ENCODE data around the gene PFDN2. TPM values are rescaled to one million over a fixed set of nuclear protein-coding genes. Genes with fewer than 3 reads are reported as not detected.

The PFDN2 gene
- total and polyA plus RNA-seq, 2 donors (not counting 3 experiments of a cell fraction or from before 2014, with no cell fraction given) = 104 to 157 TPM

DNA sequence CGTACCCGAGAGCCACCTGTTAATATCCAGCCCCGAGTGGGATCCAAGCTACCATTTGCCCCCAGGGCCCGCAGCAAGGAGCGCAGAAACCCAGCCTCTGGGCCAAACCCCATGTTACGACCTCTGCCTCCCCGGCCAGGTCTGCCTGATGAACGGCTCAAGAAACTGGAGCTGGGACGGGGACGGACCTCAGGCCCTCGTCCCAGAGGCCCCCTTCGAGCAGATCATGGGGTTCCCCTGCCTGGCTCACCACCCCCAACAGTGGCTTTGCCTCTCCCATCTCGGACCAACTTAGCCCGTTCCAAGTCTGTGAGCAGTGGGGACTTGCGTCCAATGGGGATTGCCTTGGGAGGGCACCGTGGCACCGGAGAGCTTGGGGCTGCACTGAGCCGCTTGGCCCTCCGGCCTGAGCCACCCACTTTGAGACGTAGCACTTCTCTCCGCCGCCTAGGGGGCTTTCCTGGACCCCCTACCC, 42.9 kb upstream of the PFDN2 start:
- no peaks in the 10 kb centered on the region for H3K27me3 ChIP-seq (ENCODE audit: control insufficient read depth in 2 of 2, insufficient read depth in 2 of 2, low read length in 2 of 2)
- H3K79me2 ChIP-seq (ENCODE audit: control insufficient read depth, insufficient read depth, low read length) = peaks cover 7% of the 10 kb centered on the region
- peaks cover 2 to 14% of the 10 kb centered on the region in 2 experiments for H3K36me3 ChIP-seq (ENCODE audit: control insufficient read depth in 2 of 2, extremely low read depth in 1 of 2, insufficient read depth in 2 of 2, low read length in 2 of 2)
- no peak overlapping the region for H3K4me2 ChIP-seq (ENCODE audit: insufficient read depth, low read length)
- ChIA-PET CTCF (no interaction called here), POLR2A (no interaction called here)
- no TSS peak for BruUV-seq (replicated peaks)
- no peaks in the 10 kb centered on the region for H3K9me1 ChIP-seq (replicated peaks; ENCODE audit: control insufficient read depth, extremely low read depth, insufficient read depth, low read length)
- TF ChIP-seq JUN (IDR thresholded peaks at IDR 0.05; ENCODE audit: borderline replicate concordance, insufficient read depth, insufficient read length, low read depth) = no peak
- no peak for TF ChIP-seq POLR2A (IDR thresholded peaks at IDR 0.05; ENCODE audit: low read depth, low read length)
- TF ChIP-seq POLR2AphosphoS5 (IDR thresholded peaks at IDR 0.05; ENCODE audit: insufficient read depth, low read depth, low read length) = no peak
- no peak for TF ChIP-seq MYC (IDR thresholded peaks at IDR 0.05; ENCODE audit: low read depth, low read length)
- TF ChIP-seq, protein P1, sequence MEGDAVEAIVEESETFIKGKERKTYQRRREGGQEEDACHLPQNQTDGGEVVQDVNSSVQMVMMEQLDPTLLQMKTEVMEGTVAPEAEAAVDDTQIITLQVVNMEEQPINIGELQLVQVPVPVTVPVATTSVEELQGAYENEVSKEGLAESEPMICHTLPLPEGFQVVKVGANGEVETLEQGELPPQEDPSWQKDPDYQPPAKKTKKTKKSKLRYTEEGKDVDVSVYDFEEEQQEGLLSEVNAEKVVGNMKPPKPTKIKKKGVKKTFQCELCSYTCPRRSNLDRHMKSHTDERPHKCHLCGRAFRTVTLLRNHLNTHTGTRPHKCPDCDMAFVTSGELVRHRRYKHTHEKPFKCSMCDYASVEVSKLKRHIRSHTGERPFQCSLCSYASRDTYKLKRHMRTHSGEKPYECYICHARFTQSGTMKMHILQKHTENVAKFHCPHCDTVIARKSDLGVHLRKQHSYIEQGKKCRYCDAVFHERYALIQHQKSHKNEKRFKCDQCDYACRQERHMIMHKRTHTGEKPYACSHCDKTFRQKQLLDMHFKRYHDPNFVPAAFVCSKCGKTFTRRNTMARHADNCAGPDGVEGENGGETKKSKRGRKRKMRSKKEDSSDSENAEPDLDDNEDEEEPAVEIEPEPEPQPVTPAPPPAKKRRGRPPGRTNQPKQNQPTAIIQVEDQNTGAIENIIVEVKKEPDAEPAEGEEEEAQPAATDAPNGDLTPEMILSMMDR (IDR thresholded peaks at IDR 0.05; ENCODE audit: extremely low read depth in 1 of 2, insufficient read depth in 1 of 2, low read depth in 1 of 2, low read length in 2 of 2) = no peak
- no peak for TF ChIP-seq GATA2 (IDR thresholded peaks at IDR 0.05; ENCODE audit: insufficient read depth, insufficient read length, low read depth, low read length)
- no peak for TF ChIP-seq EZH2 (IDR thresholded peaks at IDR 0.05; ENCODE audit: borderline replicate concordance, low read depth, low read length, severe bottlenecking)
- H4K20me1 ChIP-seq (replicated peaks; ENCODE audit: control insufficient read depth, extremely low read depth, insufficient read depth, low read length) = no peaks in the 10 kb centered on the region
- H2AFZ ChIP-seq (ENCODE audit: low read depth, low read length) = no peak overlapping the region
- dilution Hi-C loops (cut with MboI; ENCODE audit: extremely low pct_ligation_motif_present, low sequenced_read_pairs) = no loop called here
- FAIRE-seq = no peak
- peaks cover 10% of the 10 kb centered on the region for H3K4me1 ChIP-seq (ENCODE audit: control insufficient read depth, extremely low read depth, insufficient read depth, low read length)
- no peaks in the 10 kb centered on the region for H3K9me3 ChIP-seq (replicated peaks; ENCODE audit: control insufficient read depth, insufficient read depth, low read length)
- no peak overlapping the region for H3K27ac ChIP-seq (ENCODE audit: insufficient read depth, low read depth, low read length)
- no peak overlapping the region for H3K9ac ChIP-seq (replicated peaks; ENCODE audit: extremely low read depth, insufficient read depth, low read length)
- no peak for DNase-seq (ENCODE audit: low read depth, low spot score)
- intact Hi-C loops (cut with micrococcal nuclease) = no loop called here
- no peak overlapping the region for H3K4me3 ChIP-seq (replicated peaks in 1 of 3; ENCODE audit: insufficient read depth in 1 of 3, low read depth in 1 of 3, low read length in 3 of 3)
